Measurements from ENCODE around the gene POLR3C.

- TF ChIP-seq CTCF (IDR thresholded peaks at IDR 0.05) (no peak), POLR2A (IDR thresholded peaks at IDR 0.05) (no peak)
These were observed 33.2 kb downstream of the POLR3C start for GRCh38 chr1:145857170-145857569.

Data from Peyer's patch (tissue), 4 donors.